ENCODE data around the gene PAIP2.

DNA sequence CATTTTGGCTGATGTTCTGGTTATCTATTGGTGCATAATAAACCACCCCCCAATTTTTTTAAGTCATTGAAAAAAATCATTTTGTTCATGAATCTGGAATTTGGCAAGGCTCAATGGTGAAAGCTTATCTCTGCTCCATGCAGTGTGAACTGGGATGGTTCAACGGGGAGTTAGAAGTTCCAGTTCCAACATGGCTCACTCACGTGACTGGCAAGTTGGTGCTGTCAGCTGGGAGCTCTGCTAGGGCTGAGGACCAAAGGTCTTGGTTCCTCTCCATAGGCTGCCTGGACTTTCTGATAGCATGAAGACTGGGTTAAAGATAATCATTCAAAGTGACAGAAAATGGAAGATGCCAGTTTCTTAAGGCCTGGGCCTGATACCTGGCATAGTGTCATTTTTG, 65.3 kb downstream of the PAIP2 start:
- TF ChIP-seq POLR2A (IDR thresholded peaks at IDR 0.05) (no peak), EP300 (IDR thresholded peaks at IDR 0.05) (no peak), POLR2AphosphoS5 (IDR thresholded peaks at IDR 0.05) (no peak)
- TF ChIP-seq, protein P1, sequence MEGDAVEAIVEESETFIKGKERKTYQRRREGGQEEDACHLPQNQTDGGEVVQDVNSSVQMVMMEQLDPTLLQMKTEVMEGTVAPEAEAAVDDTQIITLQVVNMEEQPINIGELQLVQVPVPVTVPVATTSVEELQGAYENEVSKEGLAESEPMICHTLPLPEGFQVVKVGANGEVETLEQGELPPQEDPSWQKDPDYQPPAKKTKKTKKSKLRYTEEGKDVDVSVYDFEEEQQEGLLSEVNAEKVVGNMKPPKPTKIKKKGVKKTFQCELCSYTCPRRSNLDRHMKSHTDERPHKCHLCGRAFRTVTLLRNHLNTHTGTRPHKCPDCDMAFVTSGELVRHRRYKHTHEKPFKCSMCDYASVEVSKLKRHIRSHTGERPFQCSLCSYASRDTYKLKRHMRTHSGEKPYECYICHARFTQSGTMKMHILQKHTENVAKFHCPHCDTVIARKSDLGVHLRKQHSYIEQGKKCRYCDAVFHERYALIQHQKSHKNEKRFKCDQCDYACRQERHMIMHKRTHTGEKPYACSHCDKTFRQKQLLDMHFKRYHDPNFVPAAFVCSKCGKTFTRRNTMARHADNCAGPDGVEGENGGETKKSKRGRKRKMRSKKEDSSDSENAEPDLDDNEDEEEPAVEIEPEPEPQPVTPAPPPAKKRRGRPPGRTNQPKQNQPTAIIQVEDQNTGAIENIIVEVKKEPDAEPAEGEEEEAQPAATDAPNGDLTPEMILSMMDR (IDR thresholded peaks at IDR 0.05), result no peak
